ENCODE data around the gene SP2. TPM values are rescaled to one million over a fixed set of nuclear protein-coding genes. Genes with fewer than 3 reads are reported as not detected.

The SP2 gene
- total and polyA plus RNA-seq, 5 donors from 2014 or later: 6.2 to 35.0 (median 6.7) TPM

DNA sequence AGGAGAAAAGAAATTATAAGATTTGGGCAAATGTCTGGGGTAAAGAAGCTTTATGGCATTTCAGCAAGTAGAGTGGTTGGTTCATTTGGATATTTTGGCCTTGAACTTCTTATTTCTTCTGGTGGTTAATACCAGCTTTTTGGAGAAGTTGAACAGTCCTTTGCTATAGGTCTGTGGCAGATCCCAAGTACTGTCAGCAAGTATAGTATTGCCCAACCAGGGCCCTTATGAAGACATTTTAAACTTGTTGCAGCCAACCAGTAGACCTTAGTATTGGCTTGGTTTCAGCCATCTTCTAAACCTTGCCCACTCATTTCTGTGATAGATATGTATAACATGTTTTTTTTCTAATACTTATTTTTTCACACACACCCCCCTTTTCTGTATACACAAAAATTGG lies 2.2 kb downstream of the SP2 start:
- no peak overlapping the region for H3K27ac ChIP-seq (ENCODE audit: insufficient read depth, low read length, poor library complexity, severe bottlenecking)
- peaks cover 15 to 78% (median 55%) of the 10 kb centered on the region in 4 donors for H3K4me1 Mint-ChIP-seq
- H3K27me3 Mint-ChIP-seq: peaks cover 5% of the 10 kb centered on the region
- no peaks in the 10 kb centered on the region for H3K27me3 ChIP-seq (ENCODE audit: control insufficient read depth, insufficient read depth, low read length)
- no peaks in the 10 kb centered on the region for H3K9me3 ChIP-seq (ENCODE audit: control insufficient read depth in 2 of 2, low read length in 2 of 2)
- no peaks in the 10 kb centered on the region for H3K9me3 Mint-ChIP-seq
- H3K4me1 ChIP-seq (ENCODE audit: control insufficient read depth, insufficient read depth, low read length, poor library complexity, severe bottlenecking): peaks cover 22% of the 10 kb centered on the region
- peaks cover 12% of the 10 kb centered on the region for H3K36me3 ChIP-seq (ENCODE audit: control insufficient read depth, insufficient read depth, low read length)
- H3K4me3 Mint-ChIP-seq: peak overlapping the region in 3 of 4 donors; percentile 22 to 97 (median 96)
- H3K4me3 ChIP-seq (ENCODE audit: low read depth, low read length): no peak overlapping the region
- ATAC-seq (ENCODE audit: low read depth in 2 of 2) (no peak), DNase-seq (no peak)
- H3K27ac Mint-ChIP-seq: peak overlapping the region in 1 of 3 donors; percentile 86
- H3K36me3 Mint-ChIP-seq: peaks cover 20% of the 10 kb centered on the region

DNA sequence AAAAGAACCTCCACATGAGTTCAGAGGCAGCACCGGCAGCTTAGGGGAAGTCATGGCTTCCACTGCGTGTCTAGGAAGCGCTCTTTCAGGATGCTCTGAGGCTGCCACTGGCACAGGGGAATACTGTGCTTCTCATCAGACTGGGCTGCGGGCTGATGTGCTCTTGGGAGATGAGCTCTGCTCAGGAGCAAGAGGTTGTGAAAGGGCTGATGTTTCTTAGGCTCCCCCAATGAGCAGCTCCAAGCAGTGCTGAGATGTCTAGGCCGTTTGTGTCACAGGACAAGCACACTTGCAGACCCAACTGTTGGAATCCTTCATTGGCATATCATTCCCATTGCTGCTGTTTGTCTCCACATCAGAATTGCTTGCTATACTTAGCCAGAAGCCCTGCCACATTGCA lies 3.6 kb downstream of the SP2 start:
- DNase-seq: no peak
- no peak overlapping the region for H3K27ac ChIP-seq (ENCODE audit: insufficient read depth, low read length, poor library complexity, severe bottlenecking)
- Mint-ChIP-seq H3K4me3 (peak overlapping the region in 1 of 4 donors; percentile 58), H3K36me3 (peaks cover 24% of the 10 kb centered on the region), H3K9me3 (no peaks in the 10 kb centered on the region), H3K27me3 (peaks cover 5% of the 10 kb centered on the region), H3K4me1 (peaks cover 15 to 71% (median 47%) of the 10 kb centered on the region in 4 donors), H3K27ac (no peak overlapping the region)
- H3K4me3 ChIP-seq (ENCODE audit: low read depth, low read length): no peak overlapping the region
- H3K36me3 ChIP-seq (ENCODE audit: control insufficient read depth, insufficient read depth, low read length): peaks cover 12% of the 10 kb centered on the region
- no peaks in the 10 kb centered on the region for H3K27me3 ChIP-seq (ENCODE audit: control insufficient read depth, insufficient read depth, low read length)
- H3K4me1 ChIP-seq (ENCODE audit: control insufficient read depth, insufficient read depth, low read length, poor library complexity, severe bottlenecking): peaks cover 21% of the 10 kb centered on the region
- H3K9me3 ChIP-seq (ENCODE audit: control insufficient read depth in 2 of 2, low read length in 2 of 2): no peaks in the 10 kb centered on the region
- ATAC-seq (ENCODE audit: low read depth in 2 of 2): no peak

DNA sequence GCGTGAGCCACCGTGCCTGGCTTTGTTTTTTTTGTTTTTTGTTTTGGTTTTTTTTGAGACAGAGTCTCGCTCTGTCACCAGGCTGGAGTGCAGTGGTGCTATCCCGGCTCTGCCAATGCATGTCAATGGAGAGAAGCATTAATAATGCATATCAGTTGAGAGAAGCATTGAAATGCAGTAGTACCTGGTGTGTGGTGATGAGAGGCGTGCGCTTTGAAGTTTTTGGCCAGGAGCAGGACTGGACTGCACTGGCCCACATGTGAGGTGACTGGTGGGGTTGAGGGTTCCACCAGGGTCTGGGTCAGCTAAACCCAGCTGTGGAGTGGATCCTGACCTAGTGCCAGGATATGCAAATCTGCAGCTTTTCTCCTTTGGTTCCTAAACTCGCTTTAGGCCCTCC lies 5.4 kb downstream of the SP2 start:
- Mint-ChIP-seq H3K27me3 (no peaks in the 10 kb centered on the region), H3K36me3 (peaks cover 33% of the 10 kb centered on the region), H3K9me3 (no peaks in the 10 kb centered on the region), H3K27ac (peak overlapping the region; percentile 15 to 89 (median 82)), H3K4me1 (peaks cover 15 to 68% (median 46%) of the 10 kb centered on the region in 4 donors), H3K4me3 (peak overlapping the region in 2 of 4 donors; percentile 53 to 88)
- H3K27me3 ChIP-seq (ENCODE audit: control insufficient read depth, insufficient read depth, low read length): no peaks in the 10 kb centered on the region
- peaks cover 17% of the 10 kb centered on the region for H3K36me3 ChIP-seq (ENCODE audit: control insufficient read depth, insufficient read depth, low read length)
- ATAC-seq (ENCODE audit: low read depth in 2 of 2): no peak
- no peaks in the 10 kb centered on the region for H3K9me3 ChIP-seq (ENCODE audit: control insufficient read depth in 2 of 2, low read length in 2 of 2)
- H3K4me1 ChIP-seq (ENCODE audit: control insufficient read depth, insufficient read depth, low read length, poor library complexity, severe bottlenecking): peaks cover 14% of the 10 kb centered on the region
- H3K27ac ChIP-seq (ENCODE audit: insufficient read depth, low read length, poor library complexity, severe bottlenecking): no peak overlapping the region
- DNase-seq: no peak
- H3K4me3 ChIP-seq (ENCODE audit: low read depth, low read length): no peak overlapping the region

DNA sequence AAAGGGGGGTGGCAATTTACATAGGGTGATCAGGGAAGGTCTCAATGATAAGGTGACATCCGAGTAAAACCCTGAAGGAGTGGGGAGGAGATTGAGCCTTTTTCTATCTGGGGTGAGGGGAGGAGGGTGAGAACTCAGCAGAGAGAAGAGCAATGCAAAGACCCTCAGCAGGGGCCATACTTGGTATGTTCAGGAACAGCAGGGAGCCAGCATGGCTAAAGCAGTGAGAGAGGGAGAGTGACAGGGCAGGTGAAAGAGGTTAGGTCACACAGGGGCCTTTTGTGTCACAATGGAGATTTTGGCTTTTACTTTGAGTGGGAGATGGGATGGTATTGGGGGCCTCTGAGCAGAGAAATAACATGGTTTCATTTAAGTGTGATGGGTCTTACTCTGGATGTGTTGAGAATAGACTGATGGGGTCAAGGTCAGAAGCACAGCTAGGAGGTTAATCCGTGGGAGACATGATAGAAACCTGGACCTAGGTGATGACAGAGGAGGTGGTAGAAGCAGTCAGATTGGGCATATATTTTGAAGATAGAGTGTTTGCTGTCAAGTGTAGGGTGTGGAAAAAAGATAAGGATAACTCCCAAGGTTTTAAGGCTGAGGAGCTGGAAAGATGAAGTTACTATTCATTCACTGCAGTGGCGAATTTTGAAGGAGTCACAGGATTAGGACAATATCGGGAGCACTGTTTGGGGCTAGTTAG lies 6.2 kb downstream of the SP2 start:
- H3K27ac Mint-ChIP-seq: peak overlapping the region in 2 of 3 donors; percentile 51 to 89
- Histone ChIP-seq H3K9me3 (ENCODE audit: control insufficient read depth in 2 of 2, low read length in 2 of 2) (no peaks in the 10 kb centered on the region), H3K4me1 (ENCODE audit: control insufficient read depth, insufficient read depth, low read length, poor library complexity, severe bottlenecking) (peaks cover 7% of the 10 kb centered on the region), H3K27ac (ENCODE audit: insufficient read depth, low read length, poor library complexity, severe bottlenecking) (no peak overlapping the region), H3K4me3 (ENCODE audit: low read depth, low read length) (no peak overlapping the region), H3K27me3 (ENCODE audit: control insufficient read depth, insufficient read depth, low read length) (no peaks in the 10 kb centered on the region), H3K36me3 (ENCODE audit: control insufficient read depth, insufficient read depth, low read length) (peaks cover 17% of the 10 kb centered on the region)
- DNase-seq (no peak), ATAC-seq (ENCODE audit: low read depth in 2 of 2) (no peak)
- peaks cover 33% of the 10 kb centered on the region for H3K36me3 Mint-ChIP-seq
- H3K4me3 Mint-ChIP-seq: peak overlapping the region in 1 of 4 donors; percentile 53
- H3K4me1 Mint-ChIP-seq: peaks cover 15 to 69% (median 47%) of the 10 kb centered on the region in 4 donors
- no peaks in the 10 kb centered on the region for H3K9me3 Mint-ChIP-seq
- no peaks in the 10 kb centered on the region for H3K27me3 Mint-ChIP-seq

DNA sequence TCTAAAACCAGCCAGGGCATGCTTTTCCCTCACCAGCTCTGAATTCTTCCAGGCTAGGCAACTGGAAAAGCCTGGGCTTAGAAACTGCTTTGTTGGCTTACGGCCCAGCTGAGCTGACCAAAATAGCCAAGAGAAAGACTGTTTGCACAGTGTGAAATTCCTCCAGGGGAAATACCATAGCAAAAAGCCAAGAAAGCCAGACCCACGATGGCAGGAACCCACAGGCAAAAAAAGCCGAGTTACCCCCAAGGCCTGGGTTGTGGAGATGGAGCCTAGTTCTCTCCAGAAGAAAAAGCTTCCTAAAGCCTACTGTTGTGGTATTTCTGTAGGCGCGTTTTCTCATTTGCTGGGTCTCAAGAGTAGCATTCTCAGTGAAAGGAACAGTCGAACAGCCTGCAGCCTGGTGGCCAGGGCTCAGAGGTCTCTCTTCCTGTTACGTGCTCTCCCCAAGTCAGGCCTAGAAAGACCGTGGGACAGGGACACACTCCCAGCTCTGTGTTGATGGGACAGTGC lies 9.2 kb downstream of the SP2 start:
- H3K4me3 ChIP-seq (ENCODE audit: low read depth, low read length): no peak overlapping the region
- H3K4me3 Mint-ChIP-seq: peak overlapping the region in 1 of 4 donors; percentile 26
- H3K27ac ChIP-seq (ENCODE audit: insufficient read depth, low read length, poor library complexity, severe bottlenecking): no peak overlapping the region
- H3K4me1 ChIP-seq (ENCODE audit: control insufficient read depth, insufficient read depth, low read length, poor library complexity, severe bottlenecking): peaks cover 4% of the 10 kb centered on the region
- peaks cover 38% of the 10 kb centered on the region for H3K36me3 Mint-ChIP-seq
- no peaks in the 10 kb centered on the region for H3K27me3 Mint-ChIP-seq
- H3K9me3 Mint-ChIP-seq: no peaks in the 10 kb centered on the region
- peaks cover 16% of the 10 kb centered on the region for H3K36me3 ChIP-seq (ENCODE audit: control insufficient read depth, insufficient read depth, low read length)
- H3K27ac Mint-ChIP-seq: peak overlapping the region in 1 of 3 donors; percentile 81
- no peak for DNase-seq
- no peaks in the 10 kb centered on the region for H3K9me3 ChIP-seq (ENCODE audit: control insufficient read depth in 2 of 2, low read length in 2 of 2)
- no peak for ATAC-seq (ENCODE audit: low read depth in 2 of 2)
- H3K27me3 ChIP-seq (ENCODE audit: control insufficient read depth, insufficient read depth, low read length): no peaks in the 10 kb centered on the region
- peaks cover 11 to 63% (median 37%) of the 10 kb centered on the region in 4 donors for H3K4me1 Mint-ChIP-seq

DNA sequence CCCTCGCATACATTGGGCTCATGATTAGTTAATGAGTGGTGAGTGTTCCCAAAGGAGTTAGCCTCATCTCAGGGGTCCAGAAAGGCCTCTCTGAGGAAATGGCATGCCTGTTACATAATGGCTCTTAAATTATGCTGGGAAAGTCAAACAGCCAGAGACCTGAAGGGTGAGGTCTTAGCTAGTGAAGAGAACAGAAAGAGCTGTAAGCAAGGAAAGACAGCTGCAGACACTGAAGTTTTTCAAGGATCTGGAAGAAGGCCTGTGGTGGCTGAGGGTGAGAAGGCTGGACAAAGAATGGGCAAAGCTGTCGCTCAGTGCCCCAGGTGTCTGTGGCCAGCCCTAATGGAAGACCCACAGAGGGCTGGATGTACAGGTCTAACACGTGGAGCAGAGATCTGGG lies 10.4 kb downstream of the SP2 start:
- H3K27ac Mint-ChIP-seq: peak overlapping the region in 2 of 3 donors; percentile 77 to 81
- H3K9me3 ChIP-seq (ENCODE audit: control insufficient read depth in 2 of 2, low read length in 2 of 2): no peaks in the 10 kb centered on the region
- no peaks in the 10 kb centered on the region for H3K9me3 Mint-ChIP-seq
- DNase-seq (no peak), ATAC-seq (ENCODE audit: low read depth in 2 of 2) (no peak)
- H3K4me3 Mint-ChIP-seq: peak overlapping the region in 1 of 4 donors; percentile 26
- H3K4me3 ChIP-seq (ENCODE audit: low read depth, low read length): no peak overlapping the region
- no peak overlapping the region for H3K27ac ChIP-seq (ENCODE audit: insufficient read depth, low read length, poor library complexity, severe bottlenecking)
- peaks cover 11% of the 10 kb centered on the region for H3K36me3 ChIP-seq (ENCODE audit: control insufficient read depth, insufficient read depth, low read length)
- H3K4me1 ChIP-seq (ENCODE audit: control insufficient read depth, insufficient read depth, low read length, poor library complexity, severe bottlenecking): peaks cover 4% of the 10 kb centered on the region
- peaks cover 11 to 61% (median 37%) of the 10 kb centered on the region in 4 donors for H3K4me1 Mint-ChIP-seq
- no peaks in the 10 kb centered on the region for H3K27me3 Mint-ChIP-seq
- H3K27me3 ChIP-seq (ENCODE audit: control insufficient read depth, insufficient read depth, low read length): no peaks in the 10 kb centered on the region
- peaks cover 38% of the 10 kb centered on the region for H3K36me3 Mint-ChIP-seq

DNA sequence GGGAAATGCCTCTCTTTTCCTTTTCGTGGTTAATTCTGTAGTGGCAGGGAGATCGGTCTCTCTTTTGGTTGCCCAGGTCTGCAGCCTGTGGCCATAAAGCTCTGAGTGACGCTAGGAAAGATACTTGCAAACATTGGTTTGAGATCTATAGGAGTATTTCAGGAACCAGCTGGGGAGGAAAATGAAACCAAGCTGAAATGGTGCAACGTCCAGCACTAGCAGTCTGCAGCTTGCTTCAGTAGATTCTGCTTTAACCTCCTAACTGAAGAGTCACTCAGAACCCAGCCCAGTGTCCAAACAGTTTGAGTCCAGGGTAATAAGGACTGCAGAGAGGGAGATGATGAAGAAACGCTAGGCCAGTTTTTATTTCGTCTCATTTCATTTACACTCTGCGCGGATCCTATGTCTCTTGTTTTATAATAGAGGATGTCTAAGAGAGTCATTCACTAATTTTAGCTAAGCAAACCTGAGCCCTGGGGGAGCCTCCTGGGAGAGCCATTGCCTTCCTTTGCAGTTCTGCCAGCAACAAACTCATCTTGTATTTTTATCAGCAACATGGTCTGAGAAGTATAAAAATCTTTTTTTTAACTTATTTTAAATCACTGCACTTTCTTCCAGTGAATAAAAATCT lies 12.0 kb downstream of the SP2 start:
- no peak overlapping the region for H3K27ac Mint-ChIP-seq
- H3K4me1 Mint-ChIP-seq: peaks cover 0 to 53% (median 29%) of the 10 kb centered on the region in 4 donors
- no peak overlapping the region for H3K4me3 Mint-ChIP-seq
- DNase-seq (no peak), ATAC-seq (ENCODE audit: low read depth in 2 of 2) (no peak)
- H3K36me3 ChIP-seq (ENCODE audit: control insufficient read depth, insufficient read depth, low read length): peaks cover 11% of the 10 kb centered on the region
- H3K27me3 ChIP-seq (ENCODE audit: control insufficient read depth, insufficient read depth, low read length): no peaks in the 10 kb centered on the region
- no peaks in the 10 kb centered on the region for H3K9me3 ChIP-seq (ENCODE audit: control insufficient read depth in 2 of 2, low read length in 2 of 2)
- H3K9me3 Mint-ChIP-seq: no peaks in the 10 kb centered on the region
- no peaks in the 10 kb centered on the region for H3K27me3 Mint-ChIP-seq
- H3K4me1 ChIP-seq (ENCODE audit: control insufficient read depth, insufficient read depth, low read length, poor library complexity, severe bottlenecking): peaks cover 4% of the 10 kb centered on the region
- H3K4me3 ChIP-seq (ENCODE audit: low read depth, low read length): no peak overlapping the region
- H3K27ac ChIP-seq (ENCODE audit: insufficient read depth, low read length, poor library complexity, severe bottlenecking): no peak overlapping the region
- H3K36me3 Mint-ChIP-seq: peaks cover 25% of the 10 kb centered on the region
